ENCODE data around the gene RBM39.

DNA sequence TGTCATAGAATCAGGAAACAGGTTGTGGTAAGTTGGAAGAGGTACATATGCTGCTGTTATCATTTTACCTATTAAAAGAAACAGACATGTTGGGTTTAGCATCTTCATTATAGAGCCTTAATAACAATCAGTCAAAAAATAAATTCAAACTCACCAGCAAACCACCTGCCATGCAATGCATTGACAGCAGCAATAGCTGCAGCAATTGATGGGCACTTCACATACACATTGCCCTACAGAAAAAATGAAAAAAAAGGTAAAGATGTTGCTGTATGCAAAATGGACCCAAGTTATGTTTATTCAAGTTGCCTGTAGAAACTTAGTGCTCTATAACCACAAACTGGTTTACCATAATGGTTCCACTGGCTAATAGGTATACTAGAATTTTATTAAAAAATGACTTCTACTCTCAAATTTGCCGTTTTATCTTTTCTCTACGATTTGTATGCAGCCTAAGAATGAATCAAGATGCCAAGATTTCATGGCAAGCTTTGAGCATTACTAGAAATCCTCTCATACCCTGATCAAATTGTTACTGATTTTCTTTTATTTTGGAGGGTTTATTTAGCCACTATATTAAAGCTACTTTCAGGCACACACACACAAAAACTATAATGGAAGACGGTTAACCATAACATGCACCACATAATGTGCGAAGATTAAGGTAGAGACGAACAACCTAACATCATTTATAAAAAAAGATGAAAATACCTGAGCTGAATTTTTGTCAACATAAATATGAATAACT lies 37.4 kb downstream of the RBM39 start:
- no peak for TF ChIP-seq CTCF (IDR thresholded peaks at IDR 0.05; ENCODE audit: low read length)
- no peak for TF ChIP-seq EZH2 (optimal IDR thresholded peaks at IDR 0.05; ENCODE audit: low read depth, low read length)
- no peak for TF ChIP-seq EZH2phosphoT487 (IDR thresholded peaks at IDR 0.05; ENCODE audit: low read length)
